MCF 10A (cell line): ENCODE results near the gene CRHBP. TPM values are rescaled to one million over a fixed set of nuclear protein-coding genes. Genes with fewer than 3 reads are reported as not detected.

ENCODE experiments used
- BruUV-seq: library from RNA; stranded (reverse); fragments of 400-500 nt; replicated peaks from 2 replicates; lab custom pipeline; 2021; lab: Mats Ljungman, UMichigan
- CTCF ChIA-PET: fragments of 300-600 bp; sonication (Branson Sonifier 250); formaldehyde crosslinking; extraction: SDS; loops from one replicate; lab custom pipeline; 2021; ENCODE audit warnings: antibody characterized with exemption, inconsistent platforms; lab: Yijun Ruan, JAX
- POLR2A ChIA-PET: fragments of 300-600, 350-650 bp; sonication (Branson Sonifier 250); formaldehyde crosslinking; extraction: SDS; loops from one replicate; lab custom pipeline; 2020; ENCODE audit warnings: antibody characterized with exemption, inconsistent platforms; lab: Yijun Ruan, JAX
- DNase-seq: peaks from one replicate; pipeline ENCODE4 v3.0.0-alpha.2; 2018; ENCODE audit not compliant: unreplicated experiment
- H3K27ac Mint-ChIP-seq: one replicate; pipeline ENCODE4 v1.8.0; 2022; ENCODE audit warnings: mild to moderate bottlenecking, low read depth, mixed read lengths; ENCODE audit not compliant: unreplicated experiment
- H3K27me3 Mint-ChIP-seq: one replicate; pipeline ENCODE4 v1.8.0; 2022; ENCODE audit warnings: mixed read lengths; ENCODE audit not compliant: insufficient read depth, unreplicated experiment
- H3K36me3 Mint-ChIP-seq: one replicate; pipeline ENCODE4 v1.8.0; 2022; ENCODE audit warnings: mild to moderate bottlenecking, moderate library complexity, mixed read lengths; ENCODE audit not compliant: insufficient read depth, unreplicated experiment
- H3K4me1 Mint-ChIP-seq: one replicate; pipeline ENCODE4 v1.8.0; 2022; ENCODE audit warnings: mixed read lengths; ENCODE audit not compliant: insufficient read depth, unreplicated experiment
- H3K4me3 Mint-ChIP-seq: one replicate; pipeline ENCODE4 v1.8.0; 2022; ENCODE audit warnings: mild to moderate bottlenecking, moderate library complexity, mixed read lengths; ENCODE audit not compliant: unreplicated experiment
- H3K9me3 Mint-ChIP-seq: one replicate; pipeline ENCODE4 v1.8.0; 2022; ENCODE audit warnings: mixed read lengths; ENCODE audit not compliant: unreplicated experiment
- intact Hi-C: fragments of 100-400 bp; cut with micrococcal nuclease; formaldehyde crosslinking; loops from 2 replicates; pipeline ENCODE4 v1.14.1; 2022
- total RNA-seq: library from RNA; stranded (reverse); gene quantifications from 2 replicates; pipeline ENCODE4 v1.2.3, GENCODE V29; 2022
- TF ChIP-seq, protein P1 (sequence below): fragments of 200-600 bp; IDR thresholded peaks from one replicate; pipeline ENCODE4 v1.8.0; 2022; ENCODE audit warnings: antibody characterized with exemption, mild to moderate bottlenecking; ENCODE audit not compliant: unreplicated experiment

CRHBP gene
- total RNA-seq, 1 experiment from 2014 or later, result not detected

DNA sequence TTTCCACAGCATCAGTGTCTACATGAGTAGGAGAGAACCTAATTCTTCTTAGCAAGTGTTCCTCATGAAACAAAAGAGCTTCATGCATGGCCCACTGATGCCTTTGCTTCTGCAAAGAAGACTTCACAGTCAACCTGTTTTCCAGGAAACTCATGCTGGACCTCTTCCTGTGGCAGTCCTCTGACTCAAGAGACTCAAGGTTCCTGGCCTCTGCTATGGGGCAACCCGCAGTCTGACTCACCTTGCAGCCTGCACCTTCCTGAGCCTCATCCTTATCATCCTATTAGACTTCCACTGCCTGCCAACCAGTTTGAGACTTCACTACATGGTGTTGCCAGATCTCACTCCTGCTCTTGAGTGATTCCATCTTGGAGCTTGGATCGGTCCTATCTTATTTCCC, 59.8 kb downstream of the CRHBP start:
- H3K9me3 Mint-ChIP-seq, result no peaks in the 10 kb centered on the region
- BruUV-seq, result no TSS peak
- no peaks in the 10 kb centered on the region for H3K27me3 Mint-ChIP-seq
- peak; percentile 63 for DNase-seq
- POLR2A ChIA-PET, result interaction anchor here (1.5 kb wide), 1 partner anchor 12 kb away, joined by 3 read pairs; no protein-coding TSS in a partner anchor
- H3K27ac Mint-ChIP-seq, result no peak overlapping the region
- H3K36me3 Mint-ChIP-seq, result no peaks in the 10 kb centered on the region
- CTCF ChIA-PET, result interaction anchor here (0.6 to 2.2 kb wide), 4 partner anchors 142 to 197 kb away, joined by 3 to 14 read pairs (median 8); no protein-coding TSS in a partner anchor
- H3K4me1 Mint-ChIP-seq, result no peaks in the 10 kb centered on the region
- no peak overlapping the region for H3K4me3 Mint-ChIP-seq
- TF ChIP-seq, protein P1, sequence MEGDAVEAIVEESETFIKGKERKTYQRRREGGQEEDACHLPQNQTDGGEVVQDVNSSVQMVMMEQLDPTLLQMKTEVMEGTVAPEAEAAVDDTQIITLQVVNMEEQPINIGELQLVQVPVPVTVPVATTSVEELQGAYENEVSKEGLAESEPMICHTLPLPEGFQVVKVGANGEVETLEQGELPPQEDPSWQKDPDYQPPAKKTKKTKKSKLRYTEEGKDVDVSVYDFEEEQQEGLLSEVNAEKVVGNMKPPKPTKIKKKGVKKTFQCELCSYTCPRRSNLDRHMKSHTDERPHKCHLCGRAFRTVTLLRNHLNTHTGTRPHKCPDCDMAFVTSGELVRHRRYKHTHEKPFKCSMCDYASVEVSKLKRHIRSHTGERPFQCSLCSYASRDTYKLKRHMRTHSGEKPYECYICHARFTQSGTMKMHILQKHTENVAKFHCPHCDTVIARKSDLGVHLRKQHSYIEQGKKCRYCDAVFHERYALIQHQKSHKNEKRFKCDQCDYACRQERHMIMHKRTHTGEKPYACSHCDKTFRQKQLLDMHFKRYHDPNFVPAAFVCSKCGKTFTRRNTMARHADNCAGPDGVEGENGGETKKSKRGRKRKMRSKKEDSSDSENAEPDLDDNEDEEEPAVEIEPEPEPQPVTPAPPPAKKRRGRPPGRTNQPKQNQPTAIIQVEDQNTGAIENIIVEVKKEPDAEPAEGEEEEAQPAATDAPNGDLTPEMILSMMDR, result no peak
- intact Hi-C loops, result no loop called here

DNA sequence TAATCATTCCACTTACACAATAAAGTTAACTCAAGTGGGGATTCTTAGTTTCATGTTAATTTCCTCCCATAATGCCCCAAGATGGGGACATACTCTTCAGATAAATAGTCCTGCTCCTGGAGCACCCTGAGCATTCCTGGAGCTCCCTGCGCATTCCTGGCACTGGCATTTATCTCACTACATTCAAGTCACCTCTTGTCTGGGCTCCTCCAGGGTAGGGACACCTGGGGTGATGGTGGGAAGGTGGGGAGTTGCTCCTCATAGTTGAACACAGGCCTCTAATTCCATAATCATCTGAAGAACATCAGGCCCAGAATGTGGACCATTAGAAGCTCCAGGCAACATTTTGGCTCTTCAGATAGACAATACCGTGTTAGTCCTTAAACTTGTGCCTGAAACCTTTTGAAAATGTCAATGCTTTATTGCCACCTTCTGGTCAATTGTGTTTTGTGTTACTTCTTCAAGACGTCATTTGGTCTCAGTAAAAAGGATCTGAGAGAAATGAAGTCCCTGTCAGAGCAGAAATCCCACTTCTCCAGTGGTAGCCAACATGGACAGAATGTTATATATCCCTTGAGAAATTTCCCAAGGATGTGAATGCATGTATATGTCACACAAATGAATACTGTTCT, 63.2 kb downstream of the CRHBP start:
- Mint-ChIP-seq H3K36me3 (no peaks in the 10 kb centered on the region), H3K27ac (no peak overlapping the region), H3K4me3 (no peak overlapping the region), H3K9me3 (no peaks in the 10 kb centered on the region), H3K4me1 (no peaks in the 10 kb centered on the region), H3K27me3 (no peaks in the 10 kb centered on the region)
- intact Hi-C loops, result loop anchor here (1.0 kb wide), 2 partner anchors 148 to 415 kb away; no protein-coding TSS in a partner anchor
- CTCF ChIA-PET, result interaction anchor here (0.6 to 3.6 kb wide), 15 partner anchors 9 to 561 kb away, joined by 3 to 81 read pairs (median 3); no protein-coding TSS in a partner anchor
- POLR2A ChIA-PET, result interaction anchor here (0.6 to 2.2 kb wide), 4 partner anchors 11 to 148 kb away, joined by 3 to 15 read pairs (median 4); no protein-coding TSS in a partner anchor
- TF ChIP-seq, protein P1, result peak; percentile 40
- BruUV-seq, result no TSS peak
- DNase-seq, result peak; percentile 49

DNA sequence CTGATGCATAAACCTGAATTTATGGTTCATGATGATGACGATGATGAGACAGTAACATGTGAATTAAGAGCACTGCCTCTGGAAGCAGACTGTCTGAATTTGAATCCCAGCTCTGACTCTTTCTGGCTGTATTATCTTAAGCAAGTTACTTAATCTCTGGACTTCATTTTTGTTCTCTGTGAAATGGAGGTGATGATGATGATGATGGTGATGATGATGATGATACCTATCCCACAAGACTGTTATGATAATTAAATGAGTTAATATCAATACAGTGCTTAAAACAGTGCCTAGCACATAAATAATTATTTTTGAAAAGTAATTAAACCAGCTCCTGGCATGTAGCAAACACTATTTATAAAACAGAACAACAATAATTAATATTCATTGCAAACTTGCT, 64.1 kb downstream of the CRHBP start:
- Mint-ChIP-seq H3K27me3 (no peaks in the 10 kb centered on the region), H3K27ac (no peak overlapping the region), H3K36me3 (no peaks in the 10 kb centered on the region), H3K9me3 (no peaks in the 10 kb centered on the region), H3K4me3 (no peak overlapping the region), H3K4me1 (no peaks in the 10 kb centered on the region)
- TF ChIP-seq, protein P1, result no peak
- ChIA-PET CTCF (interaction anchor here (0.5 to 3.6 kb wide), 17 partner anchors 9 to 763 kb away, joined by 3 to 81 read pairs (median 3); no protein-coding TSS in a partner anchor), POLR2A (interaction anchor here (0.5 to 2.2 kb wide), 6 partner anchors 8 to 227 kb away, joined by 3 to 15 read pairs (median 3); no protein-coding TSS in a partner anchor)
- DNase-seq, result no peak
- intact Hi-C loops, result loop anchor here (1.0 kb wide), 2 partner anchors 149 to 416 kb away; no protein-coding TSS in a partner anchor
- no TSS peak for BruUV-seq

DNA sequence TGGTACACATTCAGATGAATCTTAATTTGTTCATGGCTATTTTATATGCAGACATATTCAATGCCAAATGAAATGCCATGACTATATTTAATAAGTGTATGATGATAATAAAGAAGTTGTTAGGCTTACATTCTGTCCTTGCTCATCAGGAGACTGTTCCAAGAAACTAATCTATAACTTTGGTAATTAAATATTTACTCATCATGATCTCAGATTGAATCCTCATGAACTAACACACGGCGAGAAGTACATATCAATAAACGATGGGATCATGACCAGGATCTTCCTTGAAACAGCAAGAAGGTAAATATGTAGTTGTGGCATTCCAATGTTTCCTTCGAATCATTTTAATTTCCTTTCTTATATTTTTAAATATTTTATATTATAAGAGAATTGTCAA, 64.8 kb downstream of the CRHBP start:
- Mint-ChIP-seq H3K4me3 (no peak overlapping the region), H3K36me3 (no peaks in the 10 kb centered on the region), H3K9me3 (peaks cover 5% of the 10 kb centered on the region), H3K27me3 (peaks cover 7% of the 10 kb centered on the region), H3K27ac (no peak overlapping the region), H3K4me1 (peaks cover 3% of the 10 kb centered on the region)
- intact Hi-C loops, result no loop called here
- no TSS peak for BruUV-seq
- ChIA-PET POLR2A (interaction anchor here (2.2 kb wide), 1 partner anchor 150 kb away, joined by 15 read pairs; no protein-coding TSS in a partner anchor), CTCF (interaction anchor here (0.7 to 3.6 kb wide), 5 partner anchors 9 to 416 kb away, joined by 3 to 81 read pairs (median 17); no protein-coding TSS in a partner anchor)
- TF ChIP-seq, protein P1, result no peak
- DNase-seq, result no peak
